GM18499 (cell line): Measurements from ENCODE around the gene DDX1.
"Not testable (repeated sequence)": the region's sequence is repeated elsewhere in the genome, so short reads cannot be mapped to it uniquely, and the experiment has no call there.

Source experiments
- ATAC-seq: cut with Tn5 transposase; IDR thresholded peaks from one replicate; pipeline ENCODE4 v1.9.1; 2021; ENCODE audit warnings: moderate number of reproducible peaks; ENCODE audit not compliant: insufficient read depth, unreplicated experiment

Gene DDX1

DNA sequence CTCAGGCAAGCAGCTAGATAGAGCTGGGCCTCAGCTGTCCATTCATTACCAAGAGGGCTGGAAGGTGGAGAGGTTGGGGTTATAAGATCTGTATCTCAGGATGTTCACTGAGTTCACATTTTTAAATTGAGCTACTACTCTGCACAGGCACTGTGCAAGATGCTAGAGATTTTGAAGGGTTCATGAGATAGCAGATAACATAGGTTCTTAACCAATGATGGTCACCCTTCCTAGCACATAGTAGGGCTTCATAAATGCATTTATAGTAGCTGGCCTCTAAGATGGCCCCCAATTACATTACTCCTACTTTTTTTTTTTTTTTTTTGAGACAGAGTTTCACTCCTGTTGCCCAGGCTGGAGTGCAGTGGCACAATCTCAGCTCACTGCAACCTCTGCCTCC lies 79.7 kb downstream of the DDX1 start:
- ATAC-seq = no peak

GRCh38 chr2:15671842-15672815 lies 80.5 kb downstream of the DDX1 start:
- no peak for ATAC-seq

GRCh38 chr2:15672961-15673918 lies 81.6 kb downstream of the DDX1 start:
- no peak for ATAC-seq

DNA sequence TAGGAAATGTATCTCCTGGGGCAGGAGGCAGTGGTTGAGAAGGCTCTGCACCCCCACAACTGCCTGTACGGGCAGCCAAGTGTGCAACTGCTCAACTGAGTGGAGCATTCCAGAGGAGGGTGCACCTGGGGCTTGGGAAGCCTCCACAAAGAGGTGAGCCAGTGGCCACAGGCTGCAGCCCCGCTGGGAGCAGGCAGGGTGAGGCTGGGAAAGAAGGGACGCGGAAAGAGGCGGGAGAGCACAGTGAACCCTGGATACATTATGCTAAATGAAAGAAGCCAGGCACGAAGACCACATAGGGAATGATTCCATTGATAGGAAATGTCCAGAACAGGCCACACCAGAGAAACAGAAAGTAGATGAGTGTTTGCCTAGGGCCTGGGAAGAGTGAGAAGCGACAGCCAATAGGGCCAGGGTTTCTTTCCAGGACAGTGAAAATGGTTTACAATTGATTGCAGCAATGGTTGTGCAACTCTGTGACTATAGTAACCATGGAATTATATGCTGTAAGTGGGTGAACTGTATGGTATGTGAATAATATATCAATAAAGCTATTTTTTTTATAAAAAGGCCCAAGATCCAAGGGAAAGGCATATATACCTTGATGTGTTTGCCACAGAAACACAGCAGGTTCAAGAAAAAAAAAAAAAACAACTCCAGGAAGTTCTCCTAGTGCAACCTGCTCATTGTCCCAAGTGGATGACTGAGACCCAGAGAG lies 82.4 kb downstream of the DDX1 start:
- ATAC-seq = no peak

GRCh38 chr2:15674637-15675455 lies 83.2 kb downstream of the DDX1 start:
- ATAC-seq = no peak

- ATAC-seq = no peak
Observed at GRCh38 chr2:15675456-15676195, 84.0 kb downstream of the DDX1 start.

GRCh38 chr2:15677141-15677843 lies 85.6 kb downstream of the DDX1 start:
- no peak for ATAC-seq

- no peak for ATAC-seq
Observed at GRCh38 chr2:15678346-15678745, 86.7 kb downstream of the DDX1 start.

GRCh38 chr2:15678909-15679308 lies 87.2 kb downstream of the DDX1 start:
- no peak for ATAC-seq

- no peak for ATAC-seq
Observed at GRCh38 chr2:15679386-15679924, 87.8 kb downstream of the DDX1 start.

DNA sequence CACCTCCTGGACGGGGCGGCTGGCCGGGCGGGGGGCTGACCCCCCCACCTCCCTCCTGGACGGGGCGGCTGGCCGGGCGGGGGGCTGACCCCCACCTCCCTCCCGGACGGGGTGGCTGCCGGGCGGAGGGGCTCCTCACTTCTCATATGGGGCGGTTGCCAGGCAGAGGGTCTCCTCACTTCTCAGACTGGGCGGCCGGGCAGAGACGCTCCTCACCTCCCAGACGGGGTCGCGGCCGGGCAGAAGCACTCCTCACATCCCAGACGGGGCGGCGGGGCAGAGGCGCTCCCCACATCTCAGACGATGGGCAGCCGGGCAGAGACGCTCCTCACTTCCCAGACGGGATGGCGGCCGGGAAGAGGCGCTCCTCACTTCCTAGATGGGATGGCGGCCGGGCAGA lies 88.5 kb downstream of the DDX1 start:
- not testable (repeated sequence) for ATAC-seq
